Tracheal epithelial cell (primary cell): ENCODE measurements around the gene BCHE. TPM values are rescaled to one million over a fixed set of nuclear protein-coding genes. Genes with fewer than 3 reads are reported as not detected.

ENCODE experiments used
- total RNA-seq: library from RNA; depleted of rRNA; stranded (reverse); fragments of >200 nt; gene quantifications from 2 replicates; pipeline ENCODE4 v1.2.1, GENCODE V29; 2014

The BCHE gene
- 0.72 and 0.85 TPM in 2 replicates for total RNA-seq

GRCh38 chr3:165837058-165837525, at the start of gene BCHE:
TSS of gene BCHE (minus strand) at chr3:165837423. CDS start at chr3:165831033, 6,390 bp downstream.

